Thyroid gland (tissue), 4 donors: ENCODE results near the gene TBC1D16. TPM values are rescaled to one million over a fixed set of nuclear protein-coding genes. Genes with fewer than 3 reads are reported as not detected.

Experiments used
- DNase-seq, 2 donors: peaks; one replicate each; pipeline ENCODE4 v3.0.0-alpha.2; 2019
- H3K27ac ChIP-seq, 3 donors: fragments of 200-600 bp; sonication (generic); 1 replicate in 2 of 3; 2 replicates in 1 of 3; pipeline ENCODE4 v1.5.1; 2016 to 2019; ENCODE audit warnings: mild to moderate bottlenecking in 1 of 3, moderate library complexity in 1 of 3
- H3K27me3 ChIP-seq: fragments of 200-600 bp; sonication (generic); one replicate; pipeline ENCODE4 v1.5.1; 2019
- H3K36me3 ChIP-seq, 2 donors: fragments of 200-600 bp; sonication (generic); one replicate each; pipeline ENCODE4 v1.5.1; 2016 to 2019
- H3K4me1 ChIP-seq, 2 donors: fragments of 200-600 bp; sonication (generic); one replicate each; pipeline ENCODE4 v1.5.1; 2017 to 2019
- H3K4me3 ChIP-seq, 3 donors: fragments of 200-600 bp; sonication (generic); replicated peaks in 1 of 3; 1 replicate in 2 of 3; 2 replicates in 1 of 3; pipeline ENCODE4 v1.5.1; 2016; ENCODE audit warnings: mild to moderate bottlenecking in 1 of 3
- H3K9me3 ChIP-seq: fragments of 200-600 bp; sonication (generic); one replicate; pipeline ENCODE4 v1.5.1; 2017
- POLR2A ChIP-seq, 2 donors: fragments of 450-650 bp; IDR thresholded peaks; one replicate each; pipeline ENCODE4 v1.6.1; 2017; ENCODE audit warnings: antibody characterized with exemption in 2 of 2, mild to moderate bottlenecking in 2 of 2, moderate library complexity in 1 of 2
- WGBS, 2 donors: methylation state at CpG; one replicate each; pipeline ENCODE4 v1.1.5; 2017; 5-methylcytosine and 5-hydroxymethylcytosine counted together
- intact Hi-C: fragments of 100-400 bp; cut with DNase I; formaldehyde crosslinking; loops from one replicate; pipeline ENCODE4 v1.15.1; 2023
- total RNA-seq, 4 donors: library from RNA; depleted of rRNA; stranded (reverse); fragments of >200 nt; gene quantifications; one replicate each; pipeline ENCODE4 v1.2.3, GENCODE V29; 2016
- TF ChIP-seq, protein P1 (sequence below), 6 experiments: fragments of 200-600 bp in 3 of 6; fragments of 450-650 bp in 3 of 6; sonication (generic) in 3 of 6; IDR thresholded peaks; one replicate each; pipeline ENCODE4 v1.5.1; 2016 to 2019; ENCODE audit warnings: antibody characterized with exemption in 6 of 6, mild to moderate bottlenecking in 2 of 6, inconsistent platforms in 1 of 6, moderate library complexity in 1 of 6

TBC1D16 gene
- total RNA-seq, 4 donors from 2014 or later, result 25.4 to 32.2 (median 29.8) TPM

DNA sequence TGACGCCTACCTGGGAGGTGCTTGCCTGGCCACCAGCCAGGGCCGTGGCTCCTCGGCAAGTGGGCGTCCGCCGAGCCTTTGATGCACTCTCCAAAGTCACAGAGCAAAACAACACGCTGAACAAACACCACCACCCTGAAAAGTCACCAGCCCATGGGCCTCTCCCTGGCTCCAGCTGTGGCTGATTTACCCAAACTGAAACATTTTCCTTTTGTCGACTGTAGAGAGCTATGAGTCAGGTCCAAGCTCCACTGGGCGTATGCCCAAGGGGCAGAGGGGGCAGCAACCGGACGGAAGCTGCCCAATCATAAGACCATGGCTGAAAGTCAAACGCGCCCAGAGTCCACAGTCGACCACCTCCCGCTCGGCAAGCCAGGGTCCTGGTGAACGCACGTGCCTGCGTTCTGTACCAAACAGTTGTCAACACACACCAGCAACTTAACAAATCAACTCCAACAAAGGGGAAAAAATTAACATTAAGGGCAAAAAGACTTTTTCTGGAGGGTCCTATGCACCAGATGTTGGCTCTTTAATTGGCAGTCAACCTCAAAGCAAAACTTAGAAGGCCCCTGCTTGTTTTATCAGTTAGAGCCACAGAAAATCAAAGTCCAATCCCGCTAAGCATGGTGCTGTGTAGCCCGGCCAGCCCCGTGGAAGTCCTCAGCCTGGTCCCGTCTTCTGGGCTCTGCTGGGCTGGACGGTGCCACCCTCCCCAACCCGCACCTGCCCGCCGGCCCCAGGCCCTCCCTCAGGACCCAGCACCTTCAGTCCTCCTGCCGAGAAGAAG lies 47.3 kb downstream of the TBC1D16 start:
- WGBS, 2 donors, result 40 to 46% methylated on average over 25 to 28 of the region's 28 CpGs
- TF ChIP-seq, protein P1, sequence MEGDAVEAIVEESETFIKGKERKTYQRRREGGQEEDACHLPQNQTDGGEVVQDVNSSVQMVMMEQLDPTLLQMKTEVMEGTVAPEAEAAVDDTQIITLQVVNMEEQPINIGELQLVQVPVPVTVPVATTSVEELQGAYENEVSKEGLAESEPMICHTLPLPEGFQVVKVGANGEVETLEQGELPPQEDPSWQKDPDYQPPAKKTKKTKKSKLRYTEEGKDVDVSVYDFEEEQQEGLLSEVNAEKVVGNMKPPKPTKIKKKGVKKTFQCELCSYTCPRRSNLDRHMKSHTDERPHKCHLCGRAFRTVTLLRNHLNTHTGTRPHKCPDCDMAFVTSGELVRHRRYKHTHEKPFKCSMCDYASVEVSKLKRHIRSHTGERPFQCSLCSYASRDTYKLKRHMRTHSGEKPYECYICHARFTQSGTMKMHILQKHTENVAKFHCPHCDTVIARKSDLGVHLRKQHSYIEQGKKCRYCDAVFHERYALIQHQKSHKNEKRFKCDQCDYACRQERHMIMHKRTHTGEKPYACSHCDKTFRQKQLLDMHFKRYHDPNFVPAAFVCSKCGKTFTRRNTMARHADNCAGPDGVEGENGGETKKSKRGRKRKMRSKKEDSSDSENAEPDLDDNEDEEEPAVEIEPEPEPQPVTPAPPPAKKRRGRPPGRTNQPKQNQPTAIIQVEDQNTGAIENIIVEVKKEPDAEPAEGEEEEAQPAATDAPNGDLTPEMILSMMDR (IDR thresholded peaks at IDR 0.05), result peak in 1 of 6 experiments; percentile 4
- TF ChIP-seq POLR2A (IDR thresholded peaks at IDR 0.05), result no peak
- Histone ChIP-seq H3K27ac (peak overlapping the region in 1 of 3 donors; percentile 53), H3K36me3 (no peaks in the 10 kb centered on the region), H3K4me1 (peaks cover 22 to 43% of the 10 kb centered on the region in 2 donors), H3K27me3 (no peaks in the 10 kb centered on the region), H3K4me3 (no peak overlapping the region), H3K9me3 (no peaks in the 10 kb centered on the region)
- intact Hi-C loops, result no loop called here
- DNase-seq, result peak; percentile 86 to 90

DNA sequence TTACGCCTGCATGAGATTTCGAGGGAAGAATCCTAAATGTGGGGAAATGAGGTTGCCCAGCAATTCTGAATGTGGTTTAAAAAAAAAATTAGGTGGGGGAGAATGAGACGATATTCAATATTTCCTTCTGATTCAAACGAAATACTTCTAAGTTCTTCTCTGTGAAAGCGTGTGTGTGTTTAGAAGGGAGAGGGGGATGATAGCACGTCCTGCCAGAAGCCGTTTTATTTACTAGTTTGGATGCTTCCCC lies 47.8 kb downstream of the TBC1D16 start:
- Histone ChIP-seq H3K4me1 (peaks cover 22 to 43% of the 10 kb centered on the region in 2 donors), H3K9me3 (no peaks in the 10 kb centered on the region), H3K27ac (peak overlapping the region in 1 of 3 donors; percentile 53), H3K36me3 (no peaks in the 10 kb centered on the region), H3K27me3 (no peaks in the 10 kb centered on the region), H3K4me3 (no peak overlapping the region)
- 34 to 40% methylated on average over 7 of the region's 7 CpGs for WGBS, 2 donors
- intact Hi-C loops, result no loop called here
- TF ChIP-seq, protein P1 (IDR thresholded peaks at IDR 0.05), result no peak
- TF ChIP-seq POLR2A (IDR thresholded peaks at IDR 0.05), result no peak
- DNase-seq, result no peak

DNA sequence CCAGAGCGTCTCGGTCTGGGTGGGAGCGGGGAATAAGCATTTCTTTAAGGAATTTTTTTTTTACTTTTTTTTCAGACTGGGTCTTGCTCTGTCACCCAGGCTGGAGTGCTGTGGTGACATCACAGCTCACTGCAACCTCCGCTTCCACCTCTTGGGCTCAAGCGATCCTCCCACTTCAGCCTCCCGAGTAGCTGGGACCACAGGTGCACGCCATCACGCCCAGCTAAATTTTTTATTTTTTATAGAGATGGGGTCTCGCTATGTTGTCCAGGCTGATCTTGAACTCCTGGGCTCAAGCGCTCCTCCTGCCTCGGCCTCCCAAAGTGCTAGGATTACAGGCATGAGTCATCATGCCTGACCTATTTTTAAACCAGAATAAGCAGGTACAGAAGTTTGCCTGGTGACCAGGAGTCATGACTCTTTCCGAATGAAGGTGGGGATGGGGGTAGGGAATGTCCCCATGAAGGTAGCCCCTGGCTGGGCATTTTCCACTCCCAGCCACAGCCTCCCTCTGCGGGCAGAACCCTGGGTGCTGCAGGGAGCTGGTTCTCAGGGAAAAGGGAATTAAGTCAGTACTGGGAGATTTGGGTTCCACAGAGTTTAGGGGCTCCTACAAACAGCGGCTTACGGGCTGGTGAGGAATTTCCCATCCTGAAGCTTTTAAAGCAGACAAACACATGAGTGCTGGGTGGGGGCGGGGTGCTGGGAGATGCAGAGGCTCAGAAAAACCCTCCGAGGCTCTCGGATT lies 48.3 kb downstream of the TBC1D16 start:
- TF ChIP-seq, protein P1 (IDR thresholded peaks at IDR 0.05), result no peak
- TF ChIP-seq POLR2A (IDR thresholded peaks at IDR 0.05), result no peak
- intact Hi-C loops, result no loop called here
- Histone ChIP-seq H3K4me1 (peaks cover 22 to 43% of the 10 kb centered on the region in 2 donors), H3K27ac (peak overlapping the region in 1 of 3 donors; percentile 53), H3K4me3 (no peak overlapping the region), H3K27me3 (no peaks in the 10 kb centered on the region), H3K36me3 (no peaks in the 10 kb centered on the region), H3K9me3 (no peaks in the 10 kb centered on the region)
- no peak for DNase-seq
- WGBS, 2 donors, result 77 to 80% methylated on average over 18 of the region's 18 CpGs

DNA sequence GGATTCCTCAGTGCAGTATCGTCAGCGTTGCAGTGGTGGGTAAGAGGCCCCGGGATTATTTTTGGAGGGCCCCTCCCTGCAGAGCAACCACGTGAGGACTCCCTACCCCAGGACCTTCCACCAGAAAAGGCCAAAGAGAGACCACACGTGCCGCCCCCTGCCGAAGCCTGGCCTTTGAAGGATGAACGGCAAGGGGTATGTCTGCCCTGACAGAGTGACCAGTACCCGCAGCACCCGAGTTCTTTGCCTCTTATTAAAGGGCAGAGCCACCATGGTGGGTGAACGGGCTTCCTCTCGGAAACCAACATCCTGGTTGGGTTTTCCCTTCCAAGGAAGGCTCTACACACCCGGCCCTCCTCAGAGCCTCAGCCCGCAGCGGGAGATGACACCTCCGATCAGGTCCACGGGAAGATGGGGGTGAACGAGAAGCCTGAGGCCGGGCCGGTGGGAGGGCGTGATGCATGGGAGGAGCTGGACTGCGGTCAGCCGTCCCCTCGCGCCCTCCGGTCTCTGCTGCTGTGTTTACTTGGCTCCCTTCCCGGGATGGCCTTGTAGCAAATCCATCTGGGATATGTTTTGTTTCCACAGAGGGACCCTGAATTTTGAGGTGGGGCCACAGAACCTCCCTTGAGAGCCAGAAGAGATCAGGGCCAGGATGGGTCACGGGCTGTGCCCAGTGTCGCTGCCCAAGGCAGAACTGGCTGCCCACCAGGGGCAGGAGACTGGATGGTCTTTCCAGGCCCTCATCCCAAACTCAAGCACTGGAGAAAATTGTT lies 49.1 kb downstream of the TBC1D16 start:
- no peak overlapping the region for H3K27ac ChIP-seq

More for the DNA sequence above, 49.1 kb downstream of the TBC1D16 start:
- no peak for DNase-seq
- Histone ChIP-seq H3K4me1 (peaks cover 16 to 37% of the 10 kb centered on the region in 2 donors), H3K27me3 (no peaks in the 10 kb centered on the region), H3K4me3 (no peak overlapping the region), H3K36me3 (no peaks in the 10 kb centered on the region), H3K9me3 (no peaks in the 10 kb centered on the region)
- intact Hi-C loops, result no loop called here
- 56 to 83% methylated on average over 15 to 29 of the region's 29 CpGs for WGBS, 2 donors
- TF ChIP-seq POLR2A (IDR thresholded peaks at IDR 0.05), result no peak
- TF ChIP-seq, protein P1 (IDR thresholded peaks at IDR 0.05), result no peak
